H1 (cell line): Measurements from ENCODE around the gene PRDM4. TPM values are rescaled to one million over a fixed set of nuclear protein-coding genes. Genes with fewer than 3 reads are reported as not detected.

Experiments
- ASH2L ChIP-seq: fragments of 200-600, 300-600 bp; sonication (generic); IDR thresholded peaks from one replicate; pipeline ENCODE4 v1.7.1; 2017; ENCODE audit warnings: low read length
- BACH1 ChIP-seq: IDR thresholded peaks from 2 replicates; pipeline ENCODE4 v1.6.1; 2012; ENCODE audit warnings: low read length, improper control_type of control experiment
- BRCA1 ChIP-seq: IDR thresholded peaks from 2 replicates; pipeline ENCODE4 v1.6.1; 2012; ENCODE audit warnings: low read depth, low read length, improper control_type of control experiment
- CBX5 ChIP-seq: fragments of 300-800, 300-1000 bp; sonication (generic); IDR thresholded peaks from 2 replicates; pipeline ENCODE4 v1.7.1; 2016; ENCODE audit warnings: antibody characterized with exemption, low read length, low read depth
- CTBP2 ChIP-seq: IDR thresholded peaks from 2 replicates; pipeline ENCODE4 v1.7.0; 2011; ENCODE audit warnings: borderline replicate concordance, mild to moderate bottlenecking, moderate library complexity, mixed read lengths, low read length; ENCODE audit not compliant: insufficient read depth, insufficient read length
- EP300 ChIP-seq, 2 experiments: IDR thresholded peaks; 1 replicate in 1 of 2; 2 replicates in 1 of 2; pipeline ENCODE4 v1.6.1; 2011 to 2012; ENCODE audit warnings: low read depth in 2 of 2, low read length in 2 of 2, mild to moderate bottlenecking in 2 of 2, borderline replicate concordance in 1 of 2, inconsistent platforms in 1 of 2, moderate library complexity in 1 of 2
- EZH2 ChIP-seq: fragments of 200-600 bp; sonication (generic); IDR thresholded peaks from 2 replicates; pipeline ENCODE4 v1.7.1; 2012; ENCODE audit warnings: low read depth, mild to moderate bottlenecking, moderate library complexity, low read length, inconsistent platforms; ENCODE audit not compliant: severe bottlenecking
- HDAC2 ChIP-seq, 2 experiments: fragments of 300-600 bp in 1 of 2; sonication (generic) in 1 of 2; IDR thresholded peaks; 2 replicates each; pipeline ENCODE4 v1.6.1; 2011 to 2012; ENCODE audit warnings: low read depth in 2 of 2, low read length in 2 of 2, mild to moderate bottlenecking in 2 of 2, moderate library complexity in 2 of 2, borderline replicate concordance in 1 of 2, inconsistent platforms in 1 of 2
- JUND ChIP-seq: IDR thresholded peaks from 2 replicates; pipeline ENCODE4 v1.6.1; 2011; ENCODE audit warnings: mild to moderate bottlenecking, improper control_type of control experiment, low read length
- KDM4A ChIP-seq: IDR thresholded peaks from one replicate; pipeline ENCODE4 v1.7.1; 2012; ENCODE audit warnings: low read depth, mild to moderate bottlenecking, moderate library complexity, low read length, inconsistent platforms; ENCODE audit not compliant: severe bottlenecking
- MAFK ChIP-seq: IDR thresholded peaks from 2 replicates; pipeline ENCODE4 v1.6.1; 2012; ENCODE audit warnings: low read depth, mild to moderate bottlenecking, improper control_type of control experiment, low read length
- NRF1 ChIP-seq: IDR thresholded peaks from 2 replicates; pipeline ENCODE4 v1.6.1; 2011; ENCODE audit warnings: mild to moderate bottlenecking, low read depth, low read length, improper control_type of control experiment
- PHF8 ChIP-seq: fragments of 200-600 bp; sonication (generic); conservative IDR thresholded peaks from 2 replicates; pipeline ENCODE4 v1.7.1; 2012; ENCODE audit warnings: low read depth, mild to moderate bottlenecking, inconsistent platforms, low read length, moderate library complexity
- RAD21 ChIP-seq, 2 experiments: IDR thresholded peaks in 1 of 2; conservative IDR thresholded peaks in 1 of 2; 2 replicates each; pipeline ENCODE4 v1.6.1; 2011; ENCODE audit warnings: low read depth in 2 of 2, low read length in 2 of 2, improper control_type of control experiment in 1 of 2, inconsistent platforms in 1 of 2, mild to moderate bottlenecking in 1 of 2, moderate library complexity in 1 of 2
- RBBP5 ChIP-seq: IDR thresholded peaks from 2 replicates; pipeline ENCODE4 v1.7.1; 2012; ENCODE audit warnings: low read depth, mild to moderate bottlenecking, inconsistent platforms, low read length, moderate library complexity, borderline replicate concordance
- RNF2 ChIP-seq: fragments of 200-900, 300-1000 bp; sonication (generic); IDR thresholded peaks from 2 replicates; pipeline ENCODE4 v1.7.1; 2016; ENCODE audit warnings: borderline replicate concordance, low read depth, mild to moderate bottlenecking, antibody characterized with exemption, low read length; ENCODE audit not compliant: poor library complexity, severe bottlenecking; ENCODE audit errors: missing control alignments
- RXRA ChIP-seq: IDR thresholded peaks from 2 replicates; pipeline ENCODE4 v1.6.1; 2011; ENCODE audit warnings: low read depth, mild to moderate bottlenecking, low read length, moderate library complexity; ENCODE audit not compliant: insufficient read depth
- SIN3A ChIP-seq, 2 experiments: IDR thresholded peaks in 1 of 2; conservative IDR thresholded peaks in 1 of 2; 2 replicates each; pipeline ENCODE4 v1.6.1; 2011 to 2012; ENCODE audit warnings: low read length in 2 of 2, improper control_type of control experiment in 1 of 2, low read depth in 1 of 2, mild to moderate bottlenecking in 1 of 2
- TAF1 ChIP-seq: IDR thresholded peaks from 2 replicates; pipeline ENCODE4 v1.6.1; 2011; ENCODE audit warnings: mild to moderate bottlenecking, low read depth, low read length
- YY1 ChIP-seq: IDR thresholded peaks from 2 replicates; pipeline ENCODE4 v1.6.1; 2011; ENCODE audit warnings: low read depth, mild to moderate bottlenecking, low read length
- polyA plus RNA-seq, 7 experiments: library from polyadenylated mRNA; depleted of rRNA in 3 of 7; stranded (reverse) in 5 of 7; unstranded in 2 of 7; fragments of >200 nt in 5 of 7; fragments of 200-250 nt in 2 of 7; gene quantifications; 1 replicate in 5 of 7; 2 replicates in 1 of 7; 4 replicates in 1 of 7; pipeline versions ENCODE4 v1.2.1 to v1.2.3, GENCODE V29; 2011 to 2013; ENCODE audit warnings: missing spikeins in 2 of 7, mixed read lengths in 2 of 7
- total RNA-seq: library from RNA; stranded (reverse); fragmentation: NEBNext Ultra II Directional; extraction: Animal tissue kit (Norgen Biotek cat#: 25700); gene quantifications from 2 replicates; pipeline ENCODE4 v1.2.1, GENCODE V29; 2021

Gene PRDM4
- total and polyA plus RNA-seq, 2 of the 8 experiments (the other 6 are each of a cell fraction or from before 2014, with no cell fraction given): 10.1 to 17.5 TPM

- TF ChIP-seq EP300 (IDR thresholded peaks at IDR 0.05; ENCODE audit: borderline replicate concordance in 1 of 2, low read depth in 2 of 2, low read length in 2 of 2) (no peak), CTBP2 (no peak), NRF1 (peak; percentile 94), KDM4A (peak; percentile 99), MAFK (no peak), CBX5 (no peak), RBBP5 (peak; percentile 82; the same call in 1 of the 2 replicates), SIN3A (conservative IDR thresholded peaks at IDR 0.05 in 1 of 2, IDR thresholded peaks at IDR 0.05 in 1 of 2; ENCODE audit: low read depth in 1 of 2, low read length in 2 of 2) (peak; percentile 43 to 81; a peak in 1 of 4 replicates), YY1 (peak; percentile 94), EZH2 (no peak), JUND (no peak), RAD21 (IDR thresholded peaks at IDR 0.05 in 1 of 2, conservative IDR thresholded peaks at IDR 0.05 in 1 of 2; ENCODE audit: low read depth in 2 of 2, low read length in 2 of 2) (no peak), RNF2 (no peak), ASH2L (peak; percentile 64), BRCA1 (no peak), TAF1 (peak; percentile 95), HDAC2 (IDR thresholded peaks at IDR 0.05; ENCODE audit: borderline replicate concordance in 1 of 2, low read depth in 2 of 2, low read length in 2 of 2) (peak; percentile 53 to 63; a peak in 2 of 4 replicates), PHF8 (peak; percentile 88), BACH1 (no peak), RXRA (no peak)
Observed at GRCh38 chr12:107685360-107686248, 75.3 kb downstream of the PRDM4 start, which contains the start of gene PWP1 (continued).
